Ureter (tissue), 1 donor: ENCODE measurements around the gene JCHAIN. TPM values are rescaled to one million over a fixed set of nuclear protein-coding genes. Genes with fewer than 3 reads are reported as not detected.

Experiments
- DNase-seq: peaks from one replicate; pipeline ENCODE4 v3.0.0-alpha.2; 2020; ENCODE audit warnings: low spot score
- total RNA-seq: library from RNA; stranded (reverse); gene quantifications from one replicate; pipeline ENCODE4 v1.2.4, GENCODE V29; 2023
- donor health status: DM: yes; HTN: yes; CAD: no.

JCHAIN gene
- total RNA-seq, 1 donor from 2014 or later, result 374 TPM

DNA sequence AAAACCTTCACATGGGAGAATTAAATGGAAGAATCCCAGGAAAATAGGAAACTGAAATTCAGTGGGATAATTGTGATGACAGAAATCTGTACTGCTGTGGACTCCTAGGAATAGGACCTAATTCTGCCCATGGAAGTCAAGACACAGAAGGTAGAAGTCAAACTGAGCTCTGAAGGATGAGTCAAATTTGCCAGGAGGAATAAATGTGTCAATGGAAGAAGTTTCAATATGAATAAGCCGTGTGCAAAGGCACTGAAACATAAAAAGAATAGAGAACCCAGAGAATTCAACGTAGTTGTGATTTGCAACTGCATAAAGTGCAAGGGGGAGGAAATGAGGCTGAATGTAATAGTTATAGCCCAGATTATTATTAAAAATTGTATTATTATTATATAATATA lies 26.1 kb downstream of the JCHAIN start:
- no peak for DNase-seq

DNA sequence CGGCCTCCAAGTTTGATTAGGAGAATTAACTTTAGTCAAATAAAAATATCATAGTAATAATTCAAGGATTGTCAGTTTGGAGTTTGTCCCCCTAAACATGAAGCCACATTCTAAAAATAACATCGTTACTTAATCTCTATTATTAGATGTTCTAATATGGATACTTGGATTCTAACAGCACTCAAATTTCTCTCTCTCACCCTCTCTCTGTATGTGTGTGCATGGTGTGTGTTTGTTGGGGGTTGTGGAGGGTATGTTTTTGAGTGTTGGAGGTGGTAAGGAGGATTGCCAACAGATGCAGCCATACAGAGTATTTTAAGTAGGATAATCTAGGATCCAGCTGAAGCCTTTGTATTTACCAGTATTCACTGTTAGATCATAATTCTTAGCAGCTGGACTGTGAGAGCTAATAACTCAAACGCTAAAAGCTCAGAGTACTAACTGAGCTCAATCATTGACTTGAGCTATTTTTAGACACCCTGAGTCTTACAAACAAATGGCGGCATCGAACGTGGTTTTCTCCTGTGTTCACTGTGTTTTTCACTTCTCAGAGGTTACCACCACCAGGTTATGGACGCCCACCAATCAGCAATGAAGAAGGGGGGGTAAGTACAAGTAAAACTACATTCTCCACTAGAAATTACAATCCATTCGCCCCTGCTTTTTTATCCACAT lies 28.9 kb downstream of the JCHAIN start:
- no peak for DNase-seq

- no peak for DNase-seq
Observed at GRCh38 chr4:70634482-70634881, 31.8 kb downstream of the JCHAIN start.

DNA sequence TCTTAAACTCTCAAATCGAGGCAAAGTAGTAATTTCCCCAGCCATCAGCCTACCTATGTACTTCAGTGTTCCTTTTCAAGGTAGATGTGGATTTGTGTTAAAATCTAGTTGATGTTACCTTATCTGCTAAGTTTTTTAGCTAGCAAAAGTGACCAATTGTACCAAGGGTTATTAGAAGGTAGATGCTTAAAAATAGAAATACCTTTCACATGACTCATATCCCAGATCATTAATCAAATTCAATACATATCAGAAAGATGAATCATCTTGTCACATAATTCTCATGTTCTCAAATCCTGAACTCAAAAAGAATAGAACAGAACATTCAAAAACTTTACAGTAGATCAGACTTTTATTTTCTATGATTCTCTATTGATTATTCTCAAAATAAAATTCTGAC lies 34.3 kb downstream of the JCHAIN start:
- no peak for DNase-seq

GRCh38 chr4:70630162-70630561 lies 36.1 kb downstream of the JCHAIN start:
- DNase-seq, result no peak

- no peak for DNase-seq
Observed at GRCh38 chr4:70629469-70630090, 36.7 kb downstream of the JCHAIN start.

GRCh38 chr4:70628444-70628843 lies 37.9 kb downstream of the JCHAIN start, which contains the start of gene ENAM:
Gene ENAM (plus strand): TSS chr4:70628744. CDS start chr4:70629501, 757 bp downstream.
- DNase-seq, result no peak

GRCh38 chr4:70627620-70628019 lies 38.7 kb downstream of the JCHAIN start:
- no peak for DNase-seq

DNA sequence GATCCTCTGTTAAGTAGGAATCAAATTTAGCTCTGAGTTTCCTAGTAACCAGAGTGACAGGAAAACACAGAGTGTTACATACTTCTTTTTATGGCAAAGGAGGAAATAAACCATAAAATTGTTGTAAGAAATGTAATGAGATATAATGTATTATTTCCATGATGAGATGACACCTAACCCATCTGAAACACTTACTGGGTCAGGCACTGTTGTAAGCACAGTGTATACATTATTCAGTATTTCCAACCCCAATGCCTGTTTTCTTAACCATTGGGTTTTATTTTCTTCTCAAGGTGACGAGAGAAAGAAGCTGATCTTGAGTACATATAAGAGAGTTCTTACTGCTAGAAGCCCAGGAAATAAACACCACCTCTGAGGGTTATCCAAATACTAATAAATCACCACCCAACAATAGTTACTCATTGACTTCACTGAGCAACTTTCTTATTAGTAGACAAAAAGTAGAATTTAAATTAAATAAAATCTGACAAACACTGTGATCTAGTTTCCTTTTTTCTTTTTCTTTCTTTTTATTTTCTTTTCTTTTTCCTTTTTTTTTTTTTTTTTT lies 42.0 kb downstream of the JCHAIN start:
- no peak for DNase-seq

DNA sequence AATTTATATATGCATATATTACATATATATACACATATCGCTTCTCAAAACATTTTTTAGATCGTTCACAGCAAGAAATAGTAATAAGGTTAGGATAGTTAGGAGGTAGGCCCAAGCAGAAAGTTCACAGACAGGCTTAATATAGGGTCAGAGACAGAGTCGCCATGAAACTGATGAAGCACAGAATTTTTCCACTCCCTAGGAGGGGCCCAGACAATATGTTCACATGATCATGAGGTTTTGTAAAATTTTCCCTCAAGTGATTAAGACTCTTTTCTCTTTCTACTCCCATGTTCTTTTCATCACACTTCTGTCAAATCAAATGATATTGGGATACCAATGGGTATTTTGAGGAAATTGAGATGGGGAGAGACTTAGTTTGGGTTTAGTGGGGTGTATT lies 43.0 kb downstream of the JCHAIN start:
- DNase-seq, result no peak

DNA sequence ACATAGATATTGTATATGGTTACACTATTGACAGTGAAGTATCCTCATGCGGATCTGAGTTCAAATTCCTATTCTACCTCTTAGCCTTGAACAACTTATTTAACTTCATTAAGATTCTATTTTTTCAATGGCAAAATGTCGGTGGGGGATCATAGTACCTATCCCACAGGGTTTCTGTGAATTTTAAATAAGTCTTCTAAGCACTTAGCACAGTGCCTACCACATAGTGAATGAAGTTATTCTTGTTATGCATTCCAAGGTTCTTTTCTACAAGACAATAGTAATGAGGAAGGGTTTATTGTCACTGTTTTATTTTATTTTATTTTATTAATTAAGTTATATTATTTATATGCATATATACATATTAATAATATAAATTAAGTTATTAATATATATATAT lies 46.5 kb downstream of the JCHAIN start:
- no peak for DNase-seq

- DNase-seq, result no peak
Observed at GRCh38 chr4:70619288-70619687, 47.0 kb downstream of the JCHAIN start.

GRCh38 chr4:70614184-70614555 lies 52.1 kb downstream of the JCHAIN start:
- DNase-seq, result no peak

- DNase-seq, result no peak
Observed at GRCh38 chr4:70613306-70614183, 52.8 kb downstream of the JCHAIN start.

DNA sequence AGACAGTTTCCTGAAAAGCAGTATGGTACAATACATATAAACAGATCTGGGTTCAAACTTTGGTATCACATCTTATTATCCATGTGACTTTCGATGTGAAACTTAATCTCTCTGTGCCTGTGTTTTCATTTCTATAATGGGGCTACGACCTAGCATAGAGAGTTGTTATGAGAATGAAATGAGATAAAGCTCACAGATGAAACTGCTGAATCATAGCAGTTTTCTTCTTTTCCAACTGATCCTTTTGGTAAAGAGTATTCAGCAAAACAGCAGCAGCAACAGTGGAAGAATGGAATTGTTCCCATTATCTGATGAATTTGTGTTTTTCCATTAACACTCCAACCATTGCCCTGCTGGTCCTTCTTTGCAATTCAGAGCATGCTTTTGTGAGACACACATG lies 58.0 kb downstream of the JCHAIN start:
- no peak for DNase-seq

- no peak for DNase-seq
Observed at GRCh38 chr4:70607334-70607853, 58.9 kb downstream of the JCHAIN start.

GRCh38 chr4:70606459-70606858 lies 59.8 kb downstream of the JCHAIN start:
- DNase-seq, result no peak

Other genes starting within 250 kb of the JCHAIN start
- not detected for gene MUC7, start 194.3 kb downstream of the JCHAIN start, total RNA-seq
- gene AMTN, start 147.9 kb downstream of the JCHAIN start, total RNA-seq, result not detected
- gene AMBN, start 74.3 kb downstream of the JCHAIN start, total RNA-seq, result not detected
- 0.05 TPM for gene ENAM, start 37.8 kb downstream of the JCHAIN start, total RNA-seq
- 26.0 TPM for gene UTP3, start 22.0 kb upstream of the JCHAIN start, total RNA-seq
- 89.2 TPM for gene RUFY3, start 55.5 kb upstream of the JCHAIN start, total RNA-seq
- gene GRSF1, start 173.4 kb upstream of the JCHAIN start, total RNA-seq, result 72.4 TPM
- 23.4 TPM for gene MOB1B, start 235.9 kb upstream of the JCHAIN start, total RNA-seq